Dedifferentiated amniotic fluid mesenchymal stem cell (primary cell): Measurements from ENCODE around the gene DCANP1.

Experiments used
- DNase-seq: peaks from one replicate; pipeline ENCODE4 v3.0.0-alpha.2; 2016; ENCODE audit errors: extremely low spot score

Gene DCANP1

GRCh38 chr5:135480511-135480910, 33.4 kb upstream of the DCANP1 start:
- no peak for DNase-seq

GRCh38 chr5:135478938-135479337, 31.8 kb upstream of the DCANP1 start:
- DNase-seq = no peak

GRCh38 chr5:135477613-135478066, 30.5 kb upstream of the DCANP1 start:
- DNase-seq = no peak

GRCh38 chr5:135476615-135477581, 29.8 kb upstream of the DCANP1 start:
- no peak for DNase-seq

- DNase-seq = no peak
Observed at GRCh38 chr5:135473956-135474670, 27.0 kb upstream of the DCANP1 start.

- no peak for DNase-seq
Observed at GRCh38 chr5:135472141-135472540, 25.0 kb upstream of the DCANP1 start.

- DNase-seq = no peak
Observed at GRCh38 chr5:135471726-135472125, 24.6 kb upstream of the DCANP1 start.

GRCh38 chr5:135469911-135470310, 22.8 kb upstream of the DCANP1 start:
- no peak for DNase-seq

- DNase-seq = no peak
Observed at GRCh38 chr5:135468541-135468940, 21.4 kb upstream of the DCANP1 start.

GRCh38 chr5:135467871-135468485, 20.8 kb upstream of the DCANP1 start:
- no peak for DNase-seq

GRCh38 chr5:135467051-135467625, 20.0 kb upstream of the DCANP1 start:
- no peak for DNase-seq

GRCh38 chr5:135466178-135467050, 19.3 kb upstream of the DCANP1 start:
- peak; percentile 68 for DNase-seq

GRCh38 chr5:135465391-135466122, 18.4 kb upstream of the DCANP1 start:
- DNase-seq = no peak

- peak; percentile 24 for DNase-seq
Observed at GRCh38 chr5:135462304-135462703, 15.2 kb upstream of the DCANP1 start.

- no peak for DNase-seq
Observed at GRCh38 chr5:135461481-135462151, 14.5 kb upstream of the DCANP1 start.

GRCh38 chr5:135460246-135461033, 13.3 kb upstream of the DCANP1 start:
- DNase-seq = no peak

- DNase-seq = peak; percentile 39
Observed at GRCh38 chr5:135458921-135459331, 11.8 kb upstream of the DCANP1 start.

GRCh38 chr5:135458356-135458755, 11.2 kb upstream of the DCANP1 start:
- no peak for DNase-seq
